SK-N-MC (cell line): Measurements from ENCODE around the gene HINT2.

Experiments used
- DNase-seq: peaks from one replicate; pipeline ENCODE4 v3.0.0-alpha.2; 2011; ENCODE audit warnings: low read depth, low spot score
- H3K27ac ChIP-seq: fragments of 200-600 bp; sonication (generic); 2 replicates; pipeline ENCODE4 v1.5.1; 2016; ENCODE audit warnings: mixed run types
- H3K36me3 ChIP-seq: fragments of 200-600 bp; sonication (generic); 2 replicates; pipeline ENCODE4 v1.6.1; 2017; ENCODE audit warnings: antibody characterized with exemption, low read length, mixed read lengths; ENCODE audit not compliant: insufficient read depth
- H3K4me3 ChIP-seq: fragments of 200-600 bp; sonication (generic); 2 replicates; pipeline ENCODE4 v1.5.1; 2016
- H3K9ac ChIP-seq: fragments of 200-600 bp; sonication (generic); 2 replicates; pipeline ENCODE4 v1.8.0; 2017; ENCODE audit warnings: mixed run types, mixed read lengths; ENCODE audit not compliant: insufficient read length
- H3K9me3 ChIP-seq: fragments of 200-600 bp; sonication (generic); 2 replicates; pipeline ENCODE4 v1.6.1; 2017; ENCODE audit warnings: low read depth, mild to moderate bottlenecking, antibody characterized with exemption, low read length, moderate library complexity, mixed read lengths
- EZH2 ChIP-seq: fragments of 200-600 bp; sonication (generic); IDR thresholded peaks from one replicate; pipeline ENCODE4 v1.6.1; 2017; ENCODE audit warnings: antibody characterized with exemption
- FOXP2 ChIP-seq: optimal IDR thresholded peaks from 2 replicates; pipeline ENCODE3; 2011; ENCODE audit warnings: mild to moderate bottlenecking, moderate library complexity; ENCODE audit not compliant: insufficient read depth; ENCODE audit errors: extremely low read length, control extremely low read depth
- POLR2AphosphoS5 ChIP-seq: IDR thresholded peaks from 2 replicates; pipeline ENCODE4 v1.6.1; 2012; ENCODE audit warnings: mild to moderate bottlenecking, low read depth, low read length, borderline replicate concordance

Gene HINT2

DNA sequence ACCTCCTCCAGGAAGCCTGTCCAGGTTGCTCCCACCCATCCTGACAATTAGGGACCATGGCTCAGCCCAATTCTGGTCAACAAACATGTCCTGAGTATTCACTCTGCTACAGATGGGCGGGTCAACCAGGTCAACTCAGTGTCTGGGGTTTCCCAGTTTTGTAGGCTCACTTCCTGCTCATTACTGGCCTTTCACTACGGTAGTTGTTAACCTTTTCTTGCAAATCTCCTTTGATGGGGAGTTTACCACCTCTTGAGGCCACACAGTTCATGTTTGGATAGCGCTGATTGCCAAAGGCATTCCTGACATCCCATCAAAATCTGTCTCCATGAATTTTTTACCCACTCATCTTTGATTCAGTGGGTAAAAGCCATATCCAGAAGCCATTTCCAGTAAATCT is 28.0 kb upstream of the HINT2 start:
- no peak for TF ChIP-seq POLR2AphosphoS5
- no peak for TF ChIP-seq EZH2
- TF ChIP-seq FOXP2, result no peak
- Histone ChIP-seq H3K9ac (no peak overlapping the region), H3K4me3 (no peak overlapping the region), H3K27ac (no peak overlapping the region), H3K9me3 (no peaks in the 10 kb centered on the region), H3K36me3 (no peaks in the 10 kb centered on the region)
- no peak for DNase-seq

DNA sequence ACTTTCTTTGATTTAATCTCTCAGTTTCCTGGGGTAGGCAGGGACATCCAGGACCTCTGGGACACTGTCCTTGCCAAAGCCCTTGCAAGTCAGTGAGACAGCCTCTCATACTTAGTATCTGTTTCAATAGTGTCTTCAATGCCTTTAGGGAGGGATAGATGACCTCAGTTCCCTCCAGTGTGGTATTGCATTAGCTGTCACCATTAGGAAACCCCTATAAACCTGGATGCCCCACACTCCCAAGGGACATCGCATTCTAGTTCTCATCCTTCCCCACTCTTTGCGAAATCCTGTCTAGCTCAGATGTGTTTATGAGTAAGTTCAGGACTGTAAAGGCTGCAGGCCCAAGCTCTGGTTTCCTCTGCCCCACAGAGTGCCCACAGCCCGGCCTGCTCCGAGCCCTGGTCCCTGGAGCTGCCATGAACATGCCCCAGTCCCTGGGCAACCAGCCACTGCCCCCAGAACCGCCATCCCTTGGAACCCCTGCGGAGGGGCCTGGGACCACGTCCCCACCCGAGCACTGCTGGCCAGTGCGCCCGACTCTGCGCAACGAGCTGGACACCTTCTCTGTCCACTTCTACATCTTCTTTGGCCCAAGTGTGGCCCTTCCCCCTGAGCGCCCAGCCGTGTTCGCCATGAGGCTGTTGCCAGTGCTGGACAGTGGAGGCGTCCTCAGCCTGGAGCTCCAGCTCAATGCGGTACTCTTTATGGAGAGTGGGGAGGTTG is 27.3 kb upstream of the HINT2 start:
- Histone ChIP-seq H3K9ac (no peak overlapping the region), H3K36me3 (no peaks in the 10 kb centered on the region), H3K27ac (no peak overlapping the region), H3K9me3 (no peaks in the 10 kb centered on the region), H3K4me3 (no peak overlapping the region)
- no peak for DNase-seq
- TF ChIP-seq FOXP2 (no peak), EZH2 (no peak), POLR2AphosphoS5 (no peak)

DNA sequence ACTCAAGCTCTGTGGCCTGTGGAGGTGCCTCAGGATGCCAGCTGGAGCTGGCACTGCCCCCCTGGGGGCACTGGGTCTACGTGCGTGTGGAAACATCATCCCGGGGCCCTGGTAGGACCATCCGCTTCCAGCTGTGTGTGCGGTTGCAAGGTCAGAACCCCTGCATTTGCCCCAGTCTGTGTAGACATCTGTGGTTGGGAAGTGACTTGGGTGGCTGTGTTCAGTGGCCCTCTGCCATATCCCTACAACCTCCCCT is 26.7 kb upstream of the HINT2 start:
- Histone ChIP-seq H3K27ac (no peak overlapping the region), H3K9me3 (no peaks in the 10 kb centered on the region), H3K9ac (no peak overlapping the region), H3K4me3 (no peak overlapping the region), H3K36me3 (no peaks in the 10 kb centered on the region)
- DNase-seq, result no peak
- TF ChIP-seq FOXP2 (no peak), EZH2 (no peak), POLR2AphosphoS5 (no peak)

DNA sequence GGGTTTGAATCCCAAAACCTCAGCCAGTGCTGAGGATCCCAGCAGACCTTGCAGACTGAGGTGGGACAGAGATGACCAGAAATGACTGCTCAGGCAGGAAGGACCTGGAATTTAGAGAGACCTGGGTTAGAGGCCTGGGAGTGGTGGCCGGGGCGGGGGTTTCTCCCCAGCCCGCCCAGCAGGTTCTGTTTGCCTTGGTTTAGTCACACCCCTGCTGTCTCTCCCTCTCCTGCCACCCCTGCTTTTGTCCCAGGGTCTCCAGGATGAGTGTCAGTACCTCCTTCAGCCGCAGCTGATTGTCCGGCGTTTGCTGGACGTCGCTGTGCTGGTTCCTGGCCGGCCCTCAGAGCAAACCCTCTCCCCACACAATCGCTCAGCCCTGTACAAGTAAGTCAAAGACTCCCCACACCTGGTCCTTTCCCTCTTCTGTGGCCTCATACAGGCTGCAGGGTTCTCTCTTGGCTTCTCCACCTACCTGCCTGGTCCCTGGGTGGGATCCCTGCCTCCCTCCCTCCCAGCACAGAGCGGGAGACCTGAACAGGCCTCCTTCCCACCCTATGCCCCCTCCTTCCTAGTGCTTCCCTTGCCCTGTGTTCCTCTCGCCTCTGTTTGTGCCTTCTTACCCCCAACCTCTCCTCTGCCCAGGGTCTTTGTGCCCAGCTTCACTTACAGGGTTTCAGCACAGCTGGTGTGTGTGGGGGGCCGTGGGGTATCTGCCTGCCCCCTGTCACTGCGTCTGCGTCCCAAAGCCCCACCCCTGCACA is 26.2 kb upstream of the HINT2 start:
- DNase-seq, result no peak
- Histone ChIP-seq H3K9me3 (no peaks in the 10 kb centered on the region), H3K9ac (no peak overlapping the region), H3K36me3 (no peaks in the 10 kb centered on the region), H3K4me3 (no peak overlapping the region), H3K27ac (no peak overlapping the region)
- TF ChIP-seq EZH2 (no peak), FOXP2 (no peak), POLR2AphosphoS5 (no peak)

DNA sequence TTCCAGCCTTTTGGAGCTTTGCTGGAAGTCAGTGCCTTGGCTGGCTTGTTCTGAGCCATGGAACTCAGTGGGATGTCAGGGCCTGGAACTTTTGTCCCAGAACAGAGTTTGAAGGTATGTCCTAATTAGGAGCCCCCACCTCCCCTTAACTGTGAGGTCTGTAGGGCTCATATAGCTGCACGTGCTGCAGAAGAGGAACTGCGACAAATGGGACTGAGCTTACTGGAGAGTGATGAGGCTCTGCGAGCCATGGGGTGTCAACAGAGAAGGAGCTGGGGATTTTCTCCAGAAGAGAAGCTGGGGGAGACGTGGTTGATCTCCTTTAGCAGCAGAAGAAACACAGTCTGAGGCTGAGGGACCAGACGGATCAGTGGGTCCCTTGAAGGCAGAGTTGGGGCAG is 25.1 kb upstream of the HINT2 start:
- no peak overlapping the region for H3K9ac ChIP-seq

DNA sequence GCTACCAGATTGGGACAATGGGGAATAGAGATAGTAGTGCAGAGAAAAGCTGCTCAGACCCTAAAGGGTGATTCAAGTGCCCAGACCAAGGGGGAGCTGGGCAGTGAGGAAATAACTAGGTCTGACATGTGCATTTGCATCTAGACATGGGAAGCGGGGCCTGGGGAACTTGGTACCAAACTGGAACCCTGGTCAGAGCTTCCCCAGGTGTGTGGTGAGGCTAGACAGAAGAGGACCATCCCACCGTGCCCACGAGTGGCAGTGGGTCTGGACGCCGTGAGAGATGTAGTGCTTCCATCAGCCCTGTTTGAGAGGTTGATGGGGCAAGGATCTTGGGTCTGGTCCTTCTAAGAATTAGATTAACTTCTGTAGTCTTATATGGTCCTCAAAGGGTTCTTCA is 21.8 kb upstream of the HINT2 start:
- DNase-seq, result no peak
- TF ChIP-seq POLR2AphosphoS5, result no peak
- TF ChIP-seq FOXP2, result no peak
- no peak for TF ChIP-seq EZH2
- no peak overlapping the region for H3K9ac ChIP-seq
- H3K9me3 ChIP-seq, result no peaks in the 10 kb centered on the region
- H3K27ac ChIP-seq, result no peak overlapping the region
- H3K36me3 ChIP-seq, result no peaks in the 10 kb centered on the region
- H3K4me3 ChIP-seq, result no peak overlapping the region

More for the DNA sequence above, 25.1 kb upstream of the HINT2 start:
- H3K4me3 ChIP-seq, result no peak overlapping the region
- TF ChIP-seq EZH2 (no peak), POLR2AphosphoS5 (no peak), FOXP2 (no peak)
- H3K36me3 ChIP-seq, result no peaks in the 10 kb centered on the region
- no peak for DNase-seq
- H3K27ac ChIP-seq, result no peak overlapping the region
- no peaks in the 10 kb centered on the region for H3K9me3 ChIP-seq

DNA sequence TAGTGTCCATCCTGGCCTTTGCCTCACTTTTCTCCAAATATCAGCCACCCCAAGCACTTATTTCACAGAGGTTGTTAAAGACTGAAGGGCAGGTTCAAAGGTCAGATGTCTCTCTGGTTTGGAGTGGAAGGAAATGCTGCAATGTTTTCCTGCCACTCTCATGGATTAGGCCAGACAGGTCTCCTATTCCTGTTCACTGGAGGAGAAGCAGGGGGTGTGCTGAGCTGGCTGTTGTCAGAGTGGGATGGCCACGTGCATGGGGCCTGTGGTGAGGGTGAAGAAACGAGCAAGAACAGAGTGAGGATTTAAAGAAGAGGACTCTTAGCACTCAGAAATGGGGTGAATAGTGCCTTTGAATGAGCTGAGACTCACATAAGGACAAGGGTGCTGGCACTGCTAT is 20.9 kb upstream of the HINT2 start:
- H3K4me3 ChIP-seq, result no peak overlapping the region
- no peaks in the 10 kb centered on the region for H3K36me3 ChIP-seq
- DNase-seq, result no peak
- no peak for TF ChIP-seq EZH2
- no peak overlapping the region for H3K9ac ChIP-seq
- H3K9me3 ChIP-seq, result no peaks in the 10 kb centered on the region
- no peak overlapping the region for H3K27ac ChIP-seq

DNA sequence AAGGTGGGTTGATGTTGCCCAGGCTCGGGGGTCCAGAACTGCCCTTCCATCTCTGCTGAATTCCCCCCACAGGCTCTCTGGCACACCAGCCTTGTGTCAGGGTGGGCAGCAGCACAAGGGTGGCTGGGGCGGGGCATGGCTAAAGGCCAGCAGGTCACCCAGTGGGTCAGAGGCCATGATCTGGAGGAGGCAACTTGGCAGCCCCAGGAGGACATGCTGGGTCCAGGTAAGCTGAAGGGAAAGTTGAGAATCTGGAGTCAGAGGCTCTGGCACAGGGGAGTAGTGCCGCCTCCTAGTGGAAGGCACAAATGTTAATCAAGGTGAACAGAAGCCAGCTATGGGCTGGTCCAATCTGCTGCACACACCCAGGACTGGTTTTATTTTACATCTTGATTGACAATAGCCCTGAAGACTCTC is 20.4 kb upstream of the HINT2 start:
- Histone ChIP-seq H3K9ac (no peak overlapping the region), H3K27ac (no peak overlapping the region), H3K9me3 (no peaks in the 10 kb centered on the region), H3K36me3 (no peaks in the 10 kb centered on the region), H3K4me3 (no peak overlapping the region)
- no peak for DNase-seq
- no peak for TF ChIP-seq FOXP2
- TF ChIP-seq POLR2AphosphoS5, result no peak
- TF ChIP-seq EZH2, result no peak
